DOHH2 (cell line): ENCODE measurements around the gene RAB11FIP5.

ENCODE experiments used
- EZH2phosphoT487 ChIP-seq: fragments of 200-600 bp; sonication (generic); IDR thresholded peaks from 2 replicates; pipeline ENCODE4 v1.6.1; 2017; ENCODE audit warnings: borderline replicate concordance, mild to moderate bottlenecking, antibody characterized with exemption, low read length, moderate library complexity, mixed read lengths
- TF ChIP-seq, protein P1 (sequence below): fragments of 200-600 bp; sonication (generic); IDR thresholded peaks from one replicate; pipeline ENCODE4 v1.5.1; 2014; ENCODE audit warnings: antibody characterized with exemption, mild to moderate bottlenecking, low read depth, low read length; ENCODE audit not compliant: poor library complexity, severe bottlenecking

DNA sequence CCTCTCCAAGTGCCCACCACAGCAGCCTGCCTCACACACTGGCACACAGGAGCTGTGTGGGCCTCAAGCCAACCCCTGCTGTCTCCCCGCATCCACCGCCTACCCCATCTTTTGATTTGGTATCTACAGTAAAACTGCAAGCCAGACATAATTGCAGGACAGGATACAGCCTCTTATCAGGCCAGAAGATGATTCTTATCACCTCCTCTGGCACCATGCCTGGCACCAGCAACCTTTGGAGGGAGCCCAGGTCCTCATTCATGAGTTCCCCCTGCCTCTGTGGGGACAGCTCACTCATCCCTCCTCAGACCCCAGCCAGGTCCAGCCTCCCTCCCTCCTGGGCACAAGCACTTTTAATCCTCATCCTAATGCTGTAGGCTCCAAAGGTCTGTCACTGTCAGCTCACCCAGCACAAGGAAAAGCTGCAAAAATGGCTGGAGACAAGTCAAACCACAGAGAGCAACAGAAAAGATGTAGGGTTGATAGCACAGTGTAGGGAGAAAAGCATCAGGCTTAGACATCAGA is 9.7 kb downstream of the RAB11FIP5 start:
- TF ChIP-seq, protein P1, sequence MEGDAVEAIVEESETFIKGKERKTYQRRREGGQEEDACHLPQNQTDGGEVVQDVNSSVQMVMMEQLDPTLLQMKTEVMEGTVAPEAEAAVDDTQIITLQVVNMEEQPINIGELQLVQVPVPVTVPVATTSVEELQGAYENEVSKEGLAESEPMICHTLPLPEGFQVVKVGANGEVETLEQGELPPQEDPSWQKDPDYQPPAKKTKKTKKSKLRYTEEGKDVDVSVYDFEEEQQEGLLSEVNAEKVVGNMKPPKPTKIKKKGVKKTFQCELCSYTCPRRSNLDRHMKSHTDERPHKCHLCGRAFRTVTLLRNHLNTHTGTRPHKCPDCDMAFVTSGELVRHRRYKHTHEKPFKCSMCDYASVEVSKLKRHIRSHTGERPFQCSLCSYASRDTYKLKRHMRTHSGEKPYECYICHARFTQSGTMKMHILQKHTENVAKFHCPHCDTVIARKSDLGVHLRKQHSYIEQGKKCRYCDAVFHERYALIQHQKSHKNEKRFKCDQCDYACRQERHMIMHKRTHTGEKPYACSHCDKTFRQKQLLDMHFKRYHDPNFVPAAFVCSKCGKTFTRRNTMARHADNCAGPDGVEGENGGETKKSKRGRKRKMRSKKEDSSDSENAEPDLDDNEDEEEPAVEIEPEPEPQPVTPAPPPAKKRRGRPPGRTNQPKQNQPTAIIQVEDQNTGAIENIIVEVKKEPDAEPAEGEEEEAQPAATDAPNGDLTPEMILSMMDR: no peak
- no peak for TF ChIP-seq EZH2phosphoT487
